A549 (cell line): ENCODE data around the gene KDM1B. TPM values are rescaled to one million over a fixed set of nuclear protein-coding genes. Genes with fewer than 3 reads are reported as not detected.

Experiments used
- CBX2 ChIP-seq: fragments of 200-600 bp; sonication (generic); IDR thresholded peaks from 2 replicates; pipeline ENCODE4 v1.6.1; 2016; ENCODE audit warnings: low read depth, mild to moderate bottlenecking, borderline replicate concordance
- CHD2 ChIP-seq: fragments of 150-350 bp; IDR thresholded peaks from 2 replicates; pipeline ENCODE4 v1.6.1; 2014; ENCODE audit warnings: low read length; ENCODE audit not compliant: partially characterized antibody
- CHD4 ChIP-seq: fragments of 200-600 bp; sonication (generic); IDR thresholded peaks from 2 replicates; pipeline ENCODE4 v1.6.1; 2016; ENCODE audit warnings: antibody characterized with exemption, mild to moderate bottlenecking, borderline replicate concordance
- EHF ChIP-seq: fragments of 250-450 bp; sonication (Bioruptor Pico); IDR thresholded peaks from 2 replicates; pipeline ENCODE4 v1.5.0; 2020; ENCODE audit warnings: mild to moderate bottlenecking
- FOXS1 ChIP-seq: fragments of 250-450 bp; sonication (Bioruptor Pico); IDR thresholded peaks from 2 replicates; pipeline ENCODE4 v1.5.0; 2020; ENCODE audit warnings: mild to moderate bottlenecking, moderate library complexity
- GATA3 ChIP-seq: IDR thresholded peaks from 2 replicates; pipeline ENCODE4 v1.6.1; 2012; ENCODE audit warnings: borderline replicate concordance
- HDAC2 ChIP-seq: fragments of 200-600 bp; sonication (generic); IDR thresholded peaks from 2 replicates; pipeline ENCODE4 v1.6.1; 2016
- JUN ChIP-seq, 2 experiments: fragments of >200 bp; sonication (Bioruptor Twin); formaldehyde crosslinking; IDR thresholded peaks; 2 replicates in 1 of 2; 3 replicates in 1 of 2; pipeline ENCODE4 v1.6.1; 2016 to 2017
- JUNB ChIP-seq: fragments of >200 bp; sonication (Bioruptor Twin); formaldehyde crosslinking; IDR thresholded peaks from 2 replicates; pipeline ENCODE4 v1.6.1; 2016
- KDM5A ChIP-seq: fragments of 200-600 bp; sonication (generic); IDR thresholded peaks from 2 replicates; pipeline ENCODE4 v1.6.1; 2016; ENCODE audit warnings: antibody characterized with exemption, mild to moderate bottlenecking
- MAZ ChIP-seq: fragments of 150-350 bp; IDR thresholded peaks from 2 replicates; pipeline ENCODE4 v1.6.1; 2014; ENCODE audit warnings: antibody characterized with exemption, low read depth, low read length, borderline replicate concordance
- MYC ChIP-seq: IDR thresholded peaks from 2 replicates; pipeline ENCODE4 v1.6.1; 2012; ENCODE audit warnings: mild to moderate bottlenecking, inconsistent platforms, low read length, improper control_type of control experiment, borderline replicate concordance
- NFE2L2 ChIP-seq: fragments of 150-350 bp; conservative IDR thresholded peaks from 2 replicates; pipeline ENCODE4 v1.6.1; 2014; ENCODE audit warnings: low read length
- NPAS2 ChIP-seq: fragments of 250-450 bp; sonication (Bioruptor Pico); IDR thresholded peaks from 2 replicates; pipeline ENCODE4 v1.8.0; 2022; ENCODE audit warnings: mild to moderate bottlenecking, moderate library complexity, borderline replicate concordance
- NR3C1 ChIP-seq: fragments of >200 bp; sonication (Bioruptor Twin); formaldehyde crosslinking; IDR thresholded peaks from 3 replicates; pipeline ENCODE4 v1.6.1; 2017
- POLR2A ChIP-seq: IDR thresholded peaks from 2 replicates; pipeline ENCODE4 v1.6.1; 2012; ENCODE audit warnings: mild to moderate bottlenecking, low read length
- POLR2AphosphoS2 ChIP-seq: conservative IDR thresholded peaks from 2 replicates; pipeline ENCODE4 v1.6.1; 2012; ENCODE audit warnings: low read length, improper control_type of control experiment, inconsistent platforms
- RAD21 ChIP-seq, 2 experiments: fragments of >200 bp in 1 of 2; sonication (Bioruptor Twin) in 1 of 2; formaldehyde crosslinking in 1 of 2; IDR thresholded peaks in 1 of 2; conservative IDR thresholded peaks in 1 of 2; 2 replicates in 1 of 2; 3 replicates in 1 of 2; pipeline ENCODE4 v1.6.1; 2012 to 2018; ENCODE audit warnings: inconsistent platforms in 1 of 2
- RARB ChIP-seq: fragments of 250-450 bp; sonication (Bioruptor Pico); IDR thresholded peaks from 2 replicates; pipeline ENCODE4 v1.8.0; 2021; ENCODE audit warnings: mild to moderate bottlenecking, moderate library complexity
- RNF2 ChIP-seq: fragments of 200-600 bp; sonication (generic); IDR thresholded peaks from 2 replicates; pipeline ENCODE4 v1.6.1; 2016; ENCODE audit warnings: low read depth, mild to moderate bottlenecking, antibody characterized with exemption, moderate library complexity, borderline replicate concordance
- SMC3 ChIP-seq: fragments of >200 bp; sonication (Bioruptor Twin); formaldehyde crosslinking; IDR thresholded peaks from 3 replicates; pipeline ENCODE4 v1.6.1; 2018; ENCODE audit warnings: inconsistent platforms
- SREBF2 ChIP-seq: fragments of 450-650 bp; IDR thresholded peaks from 2 replicates; pipeline ENCODE4 v1.6.1; 2014; ENCODE audit warnings: mild to moderate bottlenecking, moderate library complexity
- TP53 ChIP-seq: fragments of 250-450 bp; sonication (Bioruptor Pico); IDR thresholded peaks from 2 replicates; pipeline ENCODE4 v1.5.0; 2021; ENCODE audit warnings: mild to moderate bottlenecking, moderate library complexity
- ZFP36 ChIP-seq: fragments of 450-650 bp; IDR thresholded peaks from 2 replicates; pipeline ENCODE4 v1.6.1; 2014; ENCODE audit warnings: borderline replicate concordance; ENCODE audit not compliant: partially characterized antibody
- ZNF302 ChIP-seq: fragments of 250-450 bp; sonication (Bioruptor Pico); IDR thresholded peaks from 2 replicates; pipeline ENCODE4 v1.9.0; 2021; ENCODE audit warnings: inconsistent platforms, mild to moderate bottlenecking, moderate library complexity
- ZSCAN20 ChIP-seq: fragments of 250-450 bp; sonication (Bioruptor Pico); IDR thresholded peaks from 2 replicates; pipeline ENCODE4 v1.8.0; 2022; ENCODE audit warnings: mild to moderate bottlenecking, moderate library complexity
- polyA plus RNA-seq, 4 experiments: library from polyadenylated mRNA; depleted of rRNA in 3 of 4; stranded (reverse); fragments of >200 nt; fragmentation: RNase III in 1 of 4; extraction: RNeasy Plus Mini Kit Qiagen cat#74134 plus additional on column Dnase treatment in 1 of 4; gene quantifications; 2 replicates in 3 of 4; 3 replicates in 1 of 4; pipeline ENCODE4 v1.2.3, GENCODE V29; 2011 to 2017
- TF ChIP-seq, protein P1 (sequence below): fragments of 250-450 bp; sonication (Bioruptor Pico); IDR thresholded peaks from 2 replicates; pipeline ENCODE4 v1.5.0; 2020; ENCODE audit warnings: low read depth, mild to moderate bottlenecking, moderate library complexity
- TF ChIP-seq, protein P2 (sequence below): fragments of >200 bp; sonication (Bioruptor Twin); formaldehyde crosslinking; IDR thresholded peaks from 2 replicates; pipeline ENCODE4 v1.6.1; 2016
- TF ChIP-seq, protein P3 (sequence below): fragments of 250-450 bp; sonication (Bioruptor Pico); IDR thresholded peaks from 2 replicates; pipeline ENCODE4 v1.5.0; 2021; ENCODE audit warnings: mild to moderate bottlenecking, moderate library complexity, borderline replicate concordance
- TF ChIP-seq, protein P4 (sequence below): fragments of 200-600 bp; sonication (generic); IDR thresholded peaks from 2 replicates; pipeline ENCODE4 v1.6.1; 2016; ENCODE audit warnings: antibody characterized with exemption, mild to moderate bottlenecking, moderate library complexity
- TF ChIP-seq, protein P5 (sequence below): fragments of >200 bp; sonication (Bioruptor Twin); formaldehyde crosslinking; IDR thresholded peaks from 3 replicates; pipeline ENCODE4 v1.6.1; 2016
- TF ChIP-seq, protein P6 (sequence below): IDR thresholded peaks from 2 replicates; pipeline ENCODE4 v1.6.1; 2012

Gene KDM1B
- polyA plus RNA-seq, 2 of the 4 experiments (the other 2 are of a cell fraction): 11.0 to 14.9 TPM

DNA sequence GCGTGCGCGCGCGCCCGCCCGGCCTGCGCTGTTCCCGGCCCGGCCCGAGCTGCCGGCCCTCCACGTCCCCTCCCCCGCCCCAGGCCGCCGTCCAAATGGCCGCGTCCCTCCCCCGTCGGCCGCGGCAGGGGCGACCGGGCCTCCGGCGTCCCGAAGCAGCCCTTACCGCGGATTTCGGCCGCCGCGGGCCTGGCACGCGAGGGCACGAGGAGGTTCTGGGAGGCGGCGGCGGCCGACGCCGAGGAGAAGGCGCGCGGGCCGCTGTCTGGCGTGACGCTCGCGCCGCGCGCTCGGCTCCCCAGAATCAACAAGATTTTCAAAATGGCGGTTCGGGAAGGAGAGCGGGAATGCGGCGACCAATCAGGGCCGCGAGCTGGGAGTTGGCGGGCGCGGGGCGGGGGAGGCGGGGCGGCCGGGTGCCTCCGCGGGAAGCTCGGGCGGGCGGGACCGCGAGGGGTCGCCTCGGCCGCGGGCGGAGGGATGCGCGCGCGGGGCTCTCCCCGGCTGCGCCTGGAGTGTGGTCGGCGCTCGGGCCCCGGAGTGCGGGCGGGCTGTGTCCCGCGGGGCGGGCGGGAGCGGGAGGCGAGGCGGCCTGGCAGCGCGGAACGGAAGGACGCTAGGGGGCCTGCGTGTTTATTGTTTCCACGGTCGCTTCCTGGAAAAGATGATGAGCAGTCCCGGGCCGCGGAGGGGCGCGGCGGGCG lies 109.1 kb downstream of the KDM1B start, which contains the start of gene DEK (continued):
- TF ChIP-seq, protein P1, sequence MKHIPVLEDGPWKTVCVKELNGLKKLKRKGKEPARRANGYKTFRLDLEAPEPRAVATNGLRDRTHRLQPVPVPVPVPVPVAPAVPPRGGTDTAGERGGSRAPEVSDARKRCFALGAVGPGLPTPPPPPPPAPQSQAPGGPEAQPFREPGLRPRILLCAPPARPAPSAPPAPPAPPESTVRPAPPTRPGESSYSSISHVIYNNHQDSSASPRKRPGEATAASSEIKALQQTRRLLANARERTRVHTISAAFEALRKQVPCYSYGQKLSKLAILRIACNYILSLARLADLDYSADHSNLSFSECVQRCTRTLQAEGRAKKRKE (CRISPR knock-in tag): no peak
- TF ChIP-seq, protein P2, sequence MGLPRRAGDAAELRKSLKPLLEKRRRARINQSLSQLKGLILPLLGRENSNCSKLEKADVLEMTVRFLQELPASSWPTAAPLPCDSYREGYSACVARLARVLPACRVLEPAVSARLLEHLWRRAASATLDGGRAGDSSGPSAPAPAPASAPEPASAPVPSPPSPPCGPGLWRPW: no peak
- TF ChIP-seq POLR2A (no peak), RNF2 (no peak), NR3C1 (no peak), RAD21 (conservative IDR thresholded peaks at IDR 0.05 in 1 of 2, IDR thresholded peaks at IDR 0.05 in 1 of 2) (peak; percentile 20 to 24; a peak in 2 of 5 replicates), SREBF2 (no peak), KDM5A (no peak), SMC3 (no peak), RARB (CRISPR knock-in tag) (no peak), MAZ (no peak), EHF (CRISPR knock-in tag) (no peak), POLR2AphosphoS2 (no peak), HDAC2 (no peak), ZSCAN20 (CRISPR knock-in tag) (no peak), FOXS1 (CRISPR knock-in tag) (no peak), NFE2L2 (no peak), ZFP36 (no peak), CBX2 (no peak), JUNB (no peak), CHD2 (no peak), JUN (IDR thresholded peaks at IDR 0.05) (peak; percentile 50 to 65; a peak in 3 of 5 replicates), CHD4 (no peak), ZNF302 (CRISPR knock-in tag) (no peak), GATA3 (no peak), NPAS2 (CRISPR knock-in tag) (no peak), TP53 (CRISPR knock-in tag) (no peak), MYC (no peak)
- TF ChIP-seq, protein P3, sequence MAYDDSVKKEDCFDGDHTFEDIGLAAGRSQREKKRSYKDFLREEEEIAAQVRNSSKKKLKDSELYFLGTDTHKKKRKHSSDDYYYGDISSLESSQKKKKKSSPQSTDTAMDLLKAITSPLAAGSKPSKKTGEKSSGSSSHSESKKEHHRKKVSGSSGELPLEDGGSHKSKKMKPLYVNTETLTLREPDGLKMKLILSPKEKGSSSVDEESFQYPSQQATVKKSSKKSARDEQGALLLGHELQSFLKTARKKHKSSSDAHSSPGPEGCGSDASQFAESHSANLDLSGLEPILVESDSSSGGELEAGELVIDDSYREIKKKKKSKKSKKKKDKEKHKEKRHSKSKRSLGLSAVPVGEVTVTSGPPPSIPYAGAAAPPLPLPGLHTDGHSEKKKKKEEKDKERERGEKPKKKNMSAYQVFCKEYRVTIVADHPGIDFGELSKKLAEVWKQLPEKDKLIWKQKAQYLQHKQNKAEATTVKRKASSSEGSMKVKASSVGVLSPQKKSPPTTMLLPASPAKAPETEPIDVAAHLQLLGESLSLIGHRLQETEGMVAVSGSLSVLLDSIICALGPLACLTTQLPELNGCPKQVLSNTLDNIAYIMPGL (CRISPR knock-in tag): no peak
- TF ChIP-seq, protein P4, sequence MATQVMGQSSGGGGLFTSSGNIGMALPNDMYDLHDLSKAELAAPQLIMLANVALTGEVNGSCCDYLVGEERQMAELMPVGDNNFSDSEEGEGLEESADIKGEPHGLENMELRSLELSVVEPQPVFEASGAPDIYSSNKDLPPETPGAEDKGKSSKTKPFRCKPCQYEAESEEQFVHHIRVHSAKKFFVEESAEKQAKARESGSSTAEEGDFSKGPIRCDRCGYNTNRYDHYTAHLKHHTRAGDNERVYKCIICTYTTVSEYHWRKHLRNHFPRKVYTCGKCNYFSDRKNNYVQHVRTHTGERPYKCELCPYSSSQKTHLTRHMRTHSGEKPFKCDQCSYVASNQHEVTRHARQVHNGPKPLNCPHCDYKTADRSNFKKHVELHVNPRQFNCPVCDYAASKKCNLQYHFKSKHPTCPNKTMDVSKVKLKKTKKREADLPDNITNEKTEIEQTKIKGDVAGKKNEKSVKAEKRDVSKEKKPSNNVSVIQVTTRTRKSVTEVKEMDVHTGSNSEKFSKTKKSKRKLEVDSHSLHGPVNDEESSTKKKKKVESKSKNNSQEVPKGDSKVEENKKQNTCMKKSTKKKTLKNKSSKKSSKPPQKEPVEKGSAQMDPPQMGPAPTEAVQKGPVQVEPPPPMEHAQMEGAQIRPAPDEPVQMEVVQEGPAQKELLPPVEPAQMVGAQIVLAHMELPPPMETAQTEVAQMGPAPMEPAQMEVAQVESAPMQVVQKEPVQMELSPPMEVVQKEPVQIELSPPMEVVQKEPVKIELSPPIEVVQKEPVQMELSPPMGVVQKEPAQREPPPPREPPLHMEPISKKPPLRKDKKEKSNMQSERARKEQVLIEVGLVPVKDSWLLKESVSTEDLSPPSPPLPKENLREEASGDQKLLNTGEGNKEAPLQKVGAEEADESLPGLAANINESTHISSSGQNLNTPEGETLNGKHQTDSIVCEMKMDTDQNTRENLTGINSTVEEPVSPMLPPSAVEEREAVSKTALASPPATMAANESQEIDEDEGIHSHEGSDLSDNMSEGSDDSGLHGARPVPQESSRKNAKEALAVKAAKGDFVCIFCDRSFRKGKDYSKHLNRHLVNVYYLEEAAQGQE: no peak
- TF ChIP-seq, protein P5, sequence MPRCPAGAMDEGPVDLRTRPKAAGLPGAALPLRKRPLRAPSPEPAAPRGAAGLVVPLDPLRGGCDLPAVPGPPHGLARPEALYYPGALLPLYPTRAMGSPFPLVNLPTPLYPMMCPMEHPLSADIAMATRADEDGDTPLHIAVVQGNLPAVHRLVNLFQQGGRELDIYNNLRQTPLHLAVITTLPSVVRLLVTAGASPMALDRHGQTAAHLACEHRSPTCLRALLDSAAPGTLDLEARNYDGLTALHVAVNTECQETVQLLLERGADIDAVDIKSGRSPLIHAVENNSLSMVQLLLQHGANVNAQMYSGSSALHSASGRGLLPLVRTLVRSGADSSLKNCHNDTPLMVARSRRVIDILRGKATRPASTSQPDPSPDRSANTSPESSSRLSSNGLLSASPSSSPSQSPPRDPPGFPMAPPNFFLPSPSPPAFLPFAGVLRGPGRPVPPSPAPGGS: peak; percentile 66; the same call in 1 of the 3 replicates
- TF ChIP-seq, protein P6, sequence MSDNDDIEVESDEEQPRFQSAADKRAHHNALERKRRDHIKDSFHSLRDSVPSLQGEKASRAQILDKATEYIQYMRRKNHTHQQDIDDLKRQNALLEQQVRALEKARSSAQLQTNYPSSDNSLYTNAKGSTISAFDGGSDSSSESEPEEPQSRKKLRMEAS: peak; percentile 70
